T follicular helper cell (primary cell): ENCODE results near the gene THUMPD3.

Experiments used
- DNase-seq: peaks from one replicate; pipeline ENCODE4 v3.0.0-alpha.2; 2020; ENCODE audit warnings: low read depth

The THUMPD3 gene

GRCh38 chr3:9420850-9421549, 58.1 kb downstream of the THUMPD3 start:
- no peak for DNase-seq

- DNase-seq, result no peak
These were observed 60.0 kb downstream of the THUMPD3 start for GRCh38 chr3:9422712-9423424.

- no peak for DNase-seq
These were observed 65.6 kb downstream of the THUMPD3 start for GRCh38 chr3:9428411-9428810.

DNA sequence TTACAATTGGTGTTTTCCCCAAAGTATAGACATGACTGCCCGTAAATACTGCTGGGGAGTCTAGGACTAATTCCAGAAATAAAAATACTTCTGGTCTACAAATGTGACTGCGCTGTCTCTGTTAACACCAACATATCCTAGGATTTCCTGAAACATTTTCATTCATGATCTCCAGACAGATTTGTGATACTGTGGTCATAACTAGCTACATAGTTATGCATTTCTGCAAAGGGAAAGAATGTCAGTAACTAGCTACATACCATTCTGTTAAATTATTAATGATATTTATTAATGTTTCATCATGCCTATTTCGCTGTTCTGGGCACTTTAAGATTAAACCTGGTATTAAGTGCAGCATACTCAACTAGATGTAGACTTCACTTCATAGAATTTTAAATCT, 67.9 kb downstream of the THUMPD3 start:
- no peak for DNase-seq

DNA sequence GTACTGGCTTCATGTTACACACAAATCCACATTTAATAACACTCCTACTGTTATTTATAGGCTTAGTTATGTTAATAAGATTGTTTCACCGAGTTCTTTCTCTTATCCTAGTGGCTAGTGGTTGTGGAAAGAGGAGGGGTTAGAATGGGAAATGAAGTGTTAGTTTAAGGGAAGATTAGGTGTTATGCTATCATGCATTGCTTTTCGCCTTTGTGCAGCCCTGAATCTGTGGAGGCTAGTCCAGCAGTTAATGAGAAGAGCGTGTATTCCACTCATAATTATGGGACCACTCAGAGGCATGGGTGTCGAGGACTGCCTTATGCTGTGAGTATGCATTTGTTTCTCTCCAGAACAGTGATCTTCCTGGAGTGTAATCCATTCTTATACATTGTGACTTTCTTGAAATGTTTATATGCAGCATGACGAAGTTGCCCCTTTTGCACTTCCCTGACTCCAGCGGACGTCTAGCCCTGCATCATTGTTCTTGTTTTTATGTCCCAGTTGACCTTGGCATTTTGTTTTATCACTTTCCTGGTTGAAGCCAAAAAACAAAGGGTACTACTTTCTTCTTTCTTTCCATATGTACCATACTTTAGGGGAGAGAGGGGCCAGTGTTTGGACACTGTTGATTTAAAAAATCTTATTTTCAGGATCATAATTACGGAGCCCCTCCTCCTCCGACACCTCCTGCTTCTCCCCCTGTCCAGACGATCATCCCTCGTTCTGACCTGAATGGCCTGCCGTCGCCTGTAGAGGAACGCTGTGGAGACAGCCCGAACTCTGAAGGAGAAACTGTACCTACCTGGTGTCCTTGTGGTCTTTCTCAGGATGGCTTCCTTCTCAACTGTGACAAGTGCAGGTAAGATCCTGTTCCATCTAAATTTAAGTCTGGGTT, 71.0 kb downstream of the THUMPD3 start:
- no peak for DNase-seq

DNA sequence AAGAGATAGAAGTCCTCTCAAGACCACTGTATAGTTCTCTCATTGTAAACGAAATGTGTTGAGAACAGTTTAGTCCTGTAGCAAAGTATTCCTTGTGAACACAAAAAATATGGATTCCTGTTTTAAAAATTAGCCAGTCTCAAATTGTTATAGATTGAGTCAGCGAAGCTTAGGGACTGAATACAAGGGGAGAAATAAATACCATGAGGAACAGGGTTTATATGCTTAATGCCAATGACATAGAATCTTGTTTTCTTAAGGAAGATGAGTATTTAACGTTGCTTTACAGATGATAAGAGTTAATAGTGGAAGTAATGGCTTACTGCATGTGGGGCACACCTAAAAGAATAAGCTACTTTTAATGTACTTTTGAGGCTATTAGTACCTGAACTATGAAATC, 72.5 kb downstream of the THUMPD3 start:
- no peak for DNase-seq
